ENCODE data around the gene NDUFV3.
"Not testable (repeated sequence)": the region's sequence is repeated elsewhere in the genome, so short reads cannot be mapped to it uniquely, and the experiment has no call there.

NDUFV3 gene

DNA sequence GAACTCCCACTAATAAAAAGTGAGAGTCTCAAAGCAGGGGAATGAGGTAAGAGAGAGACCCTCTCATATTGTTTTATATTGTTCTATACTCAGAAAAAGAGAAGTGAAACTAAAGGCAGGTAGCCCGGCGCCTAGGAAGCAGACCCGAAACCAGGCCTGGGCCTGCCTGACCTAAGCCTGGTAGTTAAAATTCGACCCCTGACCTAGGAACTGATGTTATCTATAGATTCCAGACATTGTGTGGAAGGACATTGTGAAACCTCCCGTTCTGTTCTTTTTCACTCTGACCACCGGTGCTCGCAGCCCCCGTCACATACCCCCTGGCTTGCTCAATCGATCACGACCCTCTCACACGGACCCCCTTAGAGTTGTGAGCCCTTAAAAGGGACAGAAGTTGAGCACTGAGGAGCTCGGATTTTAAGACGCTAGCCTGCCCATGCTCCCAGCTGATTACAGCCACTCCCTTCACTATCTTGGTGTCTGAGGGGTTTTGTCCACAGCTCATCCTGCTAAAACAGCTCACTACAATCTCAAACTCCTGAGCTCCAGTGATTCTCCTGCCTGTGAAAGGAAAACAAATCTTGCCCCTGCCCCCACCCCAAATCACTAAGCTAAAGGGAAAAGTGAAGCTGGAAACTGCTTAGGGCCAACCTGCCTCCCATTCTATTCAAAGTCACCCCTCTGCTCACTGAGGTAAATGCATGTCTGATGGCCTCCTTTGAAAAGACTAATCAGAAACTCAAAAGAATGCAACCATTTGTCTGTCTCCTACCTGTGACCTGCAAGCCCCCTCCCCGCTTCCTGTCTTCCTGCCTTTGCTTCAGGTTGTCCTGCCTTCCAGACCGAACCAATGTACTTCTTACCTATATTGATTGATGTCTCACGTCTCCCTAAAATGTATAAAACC is 44.2 kb downstream of the NDUFV3 start:
- DNase-seq (ENCODE audit: low spot score): not testable (repeated sequence)

DNA sequence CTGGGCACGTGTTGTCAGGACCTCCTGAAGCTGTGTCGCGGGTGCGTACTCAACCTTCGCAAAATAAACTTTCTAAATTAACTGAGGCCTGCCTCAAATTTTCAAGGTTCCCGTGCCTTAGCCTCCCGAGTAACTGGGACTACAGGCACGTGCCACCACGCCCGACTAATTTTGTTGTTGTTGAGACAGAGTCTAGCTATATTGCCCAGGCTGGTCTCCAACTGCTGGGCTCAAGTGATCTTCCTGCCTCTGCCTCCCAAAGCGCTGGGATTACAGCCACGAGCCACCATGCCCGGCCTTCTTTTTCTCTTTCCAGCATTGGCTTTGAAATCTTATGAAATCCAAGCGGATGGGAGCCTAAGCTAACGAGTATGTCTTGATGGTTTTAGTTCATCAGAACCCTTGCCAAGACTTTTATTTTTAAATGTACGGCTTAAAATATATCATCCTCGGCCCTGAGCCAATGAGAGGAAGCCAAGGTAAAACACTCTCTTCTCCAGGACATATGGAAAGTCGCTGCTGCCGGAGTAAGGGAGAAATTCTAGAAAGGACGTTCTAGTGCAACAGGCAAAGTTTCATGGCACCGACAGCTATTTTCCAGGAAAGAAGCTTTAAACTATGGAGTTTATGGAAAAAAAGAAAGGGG is 45.0 kb downstream of the NDUFV3 start:
- no peak for DNase-seq (ENCODE audit: low spot score)

DNA sequence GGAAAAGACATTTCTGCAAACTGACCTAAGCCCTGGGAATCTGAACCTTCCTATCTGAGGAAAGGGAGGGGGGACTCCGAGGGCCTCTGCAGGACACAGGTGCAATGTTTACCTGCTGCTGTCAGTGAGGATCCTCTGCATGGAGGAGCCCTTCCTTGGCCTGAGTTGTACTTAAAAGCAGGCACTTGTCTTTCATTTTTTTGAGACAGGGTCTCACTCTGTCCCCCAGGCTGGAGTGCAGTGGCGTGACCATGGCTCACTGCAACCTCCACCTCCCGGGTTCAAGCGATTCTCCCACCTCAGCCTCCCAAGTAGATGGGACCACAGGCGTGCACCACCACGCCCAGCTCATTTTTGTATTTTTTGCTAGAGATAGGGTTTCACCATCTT is 45.5 kb downstream of the NDUFV3 start:
- not testable (repeated sequence) for DNase-seq (ENCODE audit: low spot score)

DNA sequence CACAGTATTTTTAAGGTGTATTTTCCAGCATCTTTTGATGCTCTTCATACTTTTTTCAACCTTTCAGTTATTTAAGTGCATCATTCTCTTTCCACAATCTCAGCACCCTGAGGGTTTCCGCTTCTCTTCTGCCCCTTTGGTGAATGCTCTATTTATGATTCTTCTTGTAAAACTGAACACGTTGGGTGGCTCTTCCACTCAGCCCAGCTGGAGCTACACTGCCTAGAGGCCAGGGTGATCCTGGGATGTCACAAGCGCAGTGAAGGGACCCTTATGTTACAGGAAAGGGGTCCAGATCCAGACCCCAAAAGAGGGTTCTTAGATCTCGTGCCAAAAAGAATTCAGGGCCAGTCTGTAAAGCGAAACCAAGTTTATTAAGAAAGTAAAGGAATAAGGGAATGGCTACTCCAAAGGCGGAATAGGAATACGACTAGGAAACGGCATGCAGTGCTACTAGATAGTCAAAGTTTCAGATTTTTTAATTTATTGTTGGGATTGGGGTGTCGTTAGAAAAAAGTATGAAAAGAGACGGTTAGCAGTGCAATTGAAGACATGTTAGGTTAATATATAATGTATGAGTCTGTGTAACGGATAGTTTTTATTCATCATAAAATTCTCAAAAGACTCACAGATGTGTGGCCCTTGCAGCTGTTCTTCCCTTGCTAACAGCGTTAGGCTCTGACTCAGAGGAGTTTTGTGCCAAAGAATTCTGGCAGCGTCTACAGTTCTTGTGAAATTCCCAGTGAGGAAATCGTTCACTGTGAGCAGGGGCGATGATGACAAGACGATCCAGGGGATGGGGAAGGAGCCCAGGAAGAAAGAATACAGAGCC is 46.7 kb downstream of the NDUFV3 start:
- DNase-seq (ENCODE audit: low spot score): peak; percentile 69

DNA sequence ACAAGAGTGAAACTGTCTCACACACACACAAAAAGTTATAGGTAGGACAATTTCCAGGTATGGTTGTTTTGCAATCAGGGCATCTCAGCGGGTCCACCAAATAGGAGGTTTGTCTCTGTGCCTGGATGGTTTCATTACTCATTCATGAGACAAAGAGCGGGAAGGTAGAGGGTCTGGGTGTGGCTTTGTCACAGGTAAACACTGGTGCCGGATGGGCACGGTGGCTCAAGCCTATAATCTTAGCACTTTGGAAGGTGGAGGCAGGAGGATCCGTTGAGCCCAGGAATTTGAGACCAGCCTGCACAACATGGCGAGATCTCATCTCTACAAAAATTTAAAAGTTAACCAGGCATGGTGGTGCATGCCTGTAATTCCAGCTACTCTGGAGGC is 48.6 kb downstream of the NDUFV3 start:
- DNase-seq (ENCODE audit: low spot score): no peak

DNA sequence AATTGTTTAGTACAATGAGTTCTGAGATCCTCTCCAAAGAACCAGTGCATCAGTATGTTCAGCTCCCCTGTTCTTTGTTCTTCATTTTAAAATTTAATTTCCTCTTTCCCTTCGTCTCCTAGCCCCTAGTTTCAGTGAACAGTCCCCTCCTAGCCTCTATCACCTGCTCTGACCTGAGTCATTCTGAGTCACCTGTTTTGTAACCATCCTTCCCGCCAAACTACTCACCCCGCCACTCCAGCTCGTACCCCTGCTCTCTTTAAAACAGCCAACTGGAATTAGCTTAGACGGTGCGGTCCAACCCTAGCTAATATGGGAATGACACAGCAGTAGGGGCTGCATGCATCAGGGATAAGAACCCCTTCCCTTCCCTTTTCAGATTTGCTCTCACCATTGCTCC is 49.1 kb downstream of the NDUFV3 start:
- DNase-seq (ENCODE audit: low spot score): no peak

DNA sequence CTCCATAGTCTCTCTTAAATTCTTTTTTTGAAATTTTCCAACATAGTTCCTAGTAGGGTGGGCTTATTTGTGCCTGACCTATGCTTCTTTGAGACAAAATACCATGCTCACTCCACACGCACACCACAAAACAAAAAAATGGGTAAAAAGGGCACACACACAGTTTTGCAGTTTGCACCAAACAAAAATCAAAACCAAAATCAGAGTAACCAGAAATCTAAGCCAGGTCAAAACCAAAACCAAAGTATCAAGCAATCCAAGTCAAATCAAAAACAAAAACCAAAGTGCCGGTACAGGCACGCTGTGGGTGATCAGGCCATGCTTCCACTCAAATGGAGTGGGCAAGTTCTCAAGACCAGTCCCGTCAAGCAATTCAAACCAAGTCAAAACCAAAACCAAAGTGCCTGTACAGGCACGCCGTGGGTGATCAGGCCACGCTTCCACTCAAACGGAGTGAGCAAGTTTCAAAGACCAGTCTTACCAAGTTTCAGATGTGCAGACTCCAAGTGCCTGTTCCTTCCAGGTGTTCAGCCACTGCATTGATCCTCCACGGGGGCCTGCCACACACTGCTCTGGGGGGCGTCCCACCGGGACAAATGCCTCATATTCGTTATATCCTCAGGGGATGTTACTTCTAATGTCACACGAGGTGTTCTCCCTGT is 56.1 kb downstream of the NDUFV3 start:
- not testable (repeated sequence) for DNase-seq (ENCODE audit: low spot score)

DNA sequence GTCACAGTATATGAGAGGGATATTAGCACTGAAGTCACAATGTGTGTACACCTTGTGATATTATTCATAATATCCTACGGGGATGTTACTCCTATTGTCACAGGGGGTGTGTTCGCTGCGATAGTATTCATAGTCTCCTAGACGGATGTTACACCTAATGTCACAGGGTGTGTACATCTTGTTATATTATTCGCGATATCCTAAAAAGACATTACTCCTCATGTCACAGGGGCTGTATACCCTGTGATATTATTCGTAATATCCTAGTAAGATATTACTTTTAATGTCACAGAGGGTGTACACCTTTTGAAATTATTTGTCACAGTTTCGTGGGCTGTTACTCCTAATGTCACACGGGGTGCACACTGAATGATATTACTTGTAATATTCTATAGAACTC is 58.1 kb downstream of the NDUFV3 start:
- not testable (repeated sequence) for DNase-seq (ENCODE audit: low spot score)

DNA sequence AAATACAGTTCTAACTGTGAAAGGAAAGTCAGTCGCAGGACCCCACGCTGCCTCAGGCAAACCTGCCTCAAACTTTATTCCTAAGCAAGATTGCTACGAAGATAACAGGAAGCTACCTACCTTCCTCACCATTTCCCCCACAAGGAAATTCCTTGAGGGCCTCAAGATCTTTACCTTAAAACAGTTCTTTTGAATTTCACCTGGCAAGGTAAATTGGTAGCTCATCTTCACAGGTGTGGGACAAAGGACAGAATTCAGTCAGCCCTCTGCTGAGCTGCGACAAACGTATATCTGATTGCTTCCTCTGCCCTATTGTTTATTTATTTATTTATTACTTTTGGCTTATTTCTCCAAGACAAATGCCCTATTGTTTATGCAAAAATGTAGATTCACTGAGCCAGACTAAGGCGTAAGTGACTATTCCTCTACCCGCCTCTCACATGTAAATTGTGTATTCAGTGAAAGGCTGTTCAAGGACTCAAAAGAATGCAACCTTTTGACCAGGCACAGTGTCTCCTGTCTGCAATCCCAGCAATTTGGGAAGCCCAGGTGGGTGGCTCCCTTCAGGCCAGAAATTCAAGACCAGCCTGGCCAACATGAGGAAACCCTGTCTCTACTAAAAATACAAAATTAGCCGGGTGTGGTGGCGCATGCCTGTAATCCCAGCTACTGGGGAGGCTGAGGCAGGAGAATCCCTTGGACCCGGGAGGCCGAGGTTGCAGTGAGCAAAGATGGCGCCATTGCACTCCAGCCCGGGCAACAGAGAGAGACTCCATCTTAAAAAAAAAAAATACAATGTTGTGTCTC is 63.9 kb downstream of the NDUFV3 start:
- no peak for DNase-seq (ENCODE audit: low spot score)

DNA sequence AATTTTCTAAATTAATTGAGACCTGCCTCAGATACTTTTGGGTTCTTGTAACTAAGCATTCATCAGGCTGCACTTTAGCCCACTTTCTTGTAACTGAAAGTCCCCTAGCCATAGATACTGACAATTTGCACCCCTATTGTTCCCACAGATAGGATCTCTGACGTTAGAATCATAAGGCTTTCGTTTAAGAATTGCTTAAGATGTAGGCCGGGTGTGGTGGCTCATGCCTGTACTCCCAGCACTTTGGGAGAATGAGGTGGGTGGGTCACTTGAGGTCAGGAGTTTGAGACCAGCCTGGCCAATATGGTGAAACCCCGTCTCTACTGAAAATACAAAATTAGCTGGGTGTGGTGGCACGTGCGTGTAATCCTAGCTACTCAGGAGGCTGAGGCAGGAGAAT is 65.0 kb downstream of the NDUFV3 start:
- not testable (repeated sequence) for DNase-seq (ENCODE audit: low spot score)

DNA sequence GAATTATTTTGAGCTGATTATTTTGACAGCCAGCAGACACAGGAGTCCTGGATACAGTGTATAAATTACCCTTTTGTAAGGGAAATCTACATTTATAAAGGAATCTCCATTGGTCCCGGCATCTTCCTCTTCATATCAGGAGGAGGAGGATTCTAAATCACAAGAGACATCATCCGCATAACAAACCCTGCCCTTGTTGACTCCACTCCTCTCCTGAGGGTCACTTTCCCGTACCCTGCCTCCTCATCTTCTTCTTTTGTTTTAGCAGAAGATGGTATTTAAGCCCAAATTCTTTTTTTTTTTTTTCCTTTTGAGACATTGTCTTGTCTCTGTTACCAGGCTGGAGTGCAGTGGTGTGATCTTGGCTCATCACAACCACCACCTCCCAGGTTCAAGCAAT is 66.6 kb downstream of the NDUFV3 start:
- no peak for DNase-seq (ENCODE audit: low spot score)

DNA sequence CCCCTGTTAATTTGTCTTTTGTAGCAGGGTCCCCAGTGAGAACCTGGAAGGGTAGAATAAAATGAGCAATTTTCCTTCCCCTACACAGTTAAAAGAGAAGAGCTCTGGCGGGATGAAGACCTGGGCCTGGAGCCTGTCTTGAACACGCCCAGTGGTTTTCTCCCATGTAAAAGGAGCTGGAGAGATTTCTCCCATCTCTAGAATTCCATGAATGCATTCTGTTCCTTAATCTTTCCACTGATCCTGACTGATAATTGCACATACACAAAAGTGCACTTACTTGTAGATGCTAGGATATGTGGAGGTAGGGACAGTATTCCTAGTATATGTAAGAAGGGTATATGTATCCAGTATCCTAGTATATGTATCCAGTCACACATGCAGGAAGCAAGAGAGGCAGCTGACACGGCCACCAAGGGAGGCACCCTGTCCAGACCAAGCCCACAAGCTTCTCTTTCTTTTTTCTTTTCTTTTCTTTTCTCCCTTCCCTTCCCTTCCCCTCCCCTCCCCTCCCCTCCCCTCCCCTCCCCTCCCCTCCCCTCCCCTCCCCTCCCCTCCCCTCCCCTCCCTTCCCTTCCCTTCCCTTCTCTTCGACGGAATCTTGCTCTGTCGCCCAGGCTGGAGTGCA is 69.4 kb downstream of the NDUFV3 start:
- no peak for DNase-seq (ENCODE audit: low spot score)
